Measurements from ENCODE around the gene MOCS2.
A peak's percentile ranks its signal among the peaks of the same experiment; 100 is the strongest.
"Not testable (repeated sequence)": the region's sequence is repeated elsewhere in the genome, so short reads cannot be mapped to it uniquely, and the experiment has no call there.

The MOCS2 gene

GRCh38 chr5:53114988-53115387 is 5.4 kb upstream of the MOCS2 start:
- H3K36me3 ChIP-seq (ENCODE audit: control insufficient read depth, insufficient read depth, low read length) = no peaks in the 10 kb centered on the region
- H3K4me1 ChIP-seq (ENCODE audit: control insufficient read depth, low read depth, low read length) = peaks cover 3% of the 10 kb centered on the region
- no peak overlapping the region for H2BK120ac ChIP-seq (ENCODE audit: low read depth, low read length)
- H4K8ac ChIP-seq (ENCODE audit: low read depth, low read length) = no peak overlapping the region
- H3K4ac ChIP-seq (ENCODE audit: low read depth, low read length) = no peak overlapping the region
- H3K4me3 ChIP-seq (ENCODE audit: low read length) = no peak overlapping the region
- H3K18ac ChIP-seq (ENCODE audit: low read length) = no peak overlapping the region
- H3K79me2 ChIP-seq (ENCODE audit: control insufficient read depth, insufficient read depth, low read length) = no peaks in the 10 kb centered on the region
- H3K4me2 ChIP-seq (ENCODE audit: low read length) = no peak overlapping the region
- no peaks in the 10 kb centered on the region for H3K79me1 ChIP-seq (ENCODE audit: low read length)
- DNase-seq = peak; percentile 22
- H2BK5ac ChIP-seq (ENCODE audit: low read length) = no peak overlapping the region
- no peak overlapping the region for H2AK5ac ChIP-seq (ENCODE audit: low read length)
- no peak overlapping the region for H3K9ac ChIP-seq (ENCODE audit: low read length)
- H3K23ac ChIP-seq (ENCODE audit: low read length) = no peak overlapping the region
- no peak overlapping the region for H3K56ac ChIP-seq (ENCODE audit: low read length)
- no peaks in the 10 kb centered on the region for H3K27me3 ChIP-seq (ENCODE audit: insufficient read depth, low read length, poor library complexity)
- H4K5ac ChIP-seq (ENCODE audit: low read length) = no peak overlapping the region
- H3K27ac ChIP-seq (ENCODE audit: low read depth, low read length) = no peak overlapping the region
- no peak overlapping the region for H2BK15ac ChIP-seq (replicated peaks; ENCODE audit: low read depth)

DNA sequence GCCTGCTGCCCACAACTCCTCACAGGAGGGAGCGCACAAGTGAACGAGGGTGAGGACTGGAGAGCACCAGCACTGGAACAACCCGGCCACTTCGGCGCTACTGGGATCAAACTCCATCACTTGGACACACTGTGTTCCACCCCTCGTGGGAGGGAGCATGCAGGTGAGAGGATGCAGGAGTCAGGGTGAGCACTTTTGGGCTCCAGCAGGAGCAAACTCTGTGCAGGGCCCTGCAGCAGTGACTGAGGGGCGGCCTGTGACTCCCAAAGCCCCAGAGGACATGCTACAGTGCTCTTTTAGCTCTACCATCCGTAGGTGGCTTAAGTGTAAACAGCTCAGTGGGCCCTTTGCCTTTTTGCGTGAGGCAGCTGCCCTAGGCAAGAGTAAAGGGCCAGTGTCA is 4.4 kb upstream of the MOCS2 start:
- DNase-seq = no peak
- no peak overlapping the region for H3K18ac ChIP-seq (ENCODE audit: low read length)
- H3K27ac ChIP-seq (ENCODE audit: low read depth, low read length) = no peak overlapping the region
- H3K56ac ChIP-seq (ENCODE audit: low read length) = no peak overlapping the region
- no peaks in the 10 kb centered on the region for H3K79me2 ChIP-seq (ENCODE audit: control insufficient read depth, insufficient read depth, low read length)
- no peaks in the 10 kb centered on the region for H3K79me1 ChIP-seq (ENCODE audit: low read length)
- H3K4ac ChIP-seq (ENCODE audit: low read depth, low read length) = no peak overlapping the region
- no peak overlapping the region for H2BK15ac ChIP-seq (replicated peaks; ENCODE audit: low read depth)
- H2BK5ac ChIP-seq (ENCODE audit: low read length) = no peak overlapping the region
- H2BK120ac ChIP-seq (ENCODE audit: low read depth, low read length) = no peak overlapping the region
- peaks cover 3% of the 10 kb centered on the region for H3K4me1 ChIP-seq (ENCODE audit: control insufficient read depth, low read depth, low read length)
- H3K23ac ChIP-seq (ENCODE audit: low read length) = no peak overlapping the region
- no peaks in the 10 kb centered on the region for H3K27me3 ChIP-seq (ENCODE audit: insufficient read depth, low read length, poor library complexity)
- H3K36me3 ChIP-seq (ENCODE audit: control insufficient read depth, insufficient read depth, low read length) = no peaks in the 10 kb centered on the region
- H2AK5ac ChIP-seq (ENCODE audit: low read length) = no peak overlapping the region
- H3K4me2 ChIP-seq (ENCODE audit: low read length) = no peak overlapping the region
- H4K8ac ChIP-seq (ENCODE audit: low read depth, low read length) = no peak overlapping the region
- no peak overlapping the region for H4K5ac ChIP-seq (ENCODE audit: low read length)
- no CpG with 5 or more reads among the region's 9 CpGs for WGBS (ENCODE audit: extremely low coverage, insufficient coverage, low lambda C conversion rate)
- H3K4me3 ChIP-seq (ENCODE audit: low read length) = no peak overlapping the region
- no peak overlapping the region for H3K9ac ChIP-seq (ENCODE audit: low read length)

DNA sequence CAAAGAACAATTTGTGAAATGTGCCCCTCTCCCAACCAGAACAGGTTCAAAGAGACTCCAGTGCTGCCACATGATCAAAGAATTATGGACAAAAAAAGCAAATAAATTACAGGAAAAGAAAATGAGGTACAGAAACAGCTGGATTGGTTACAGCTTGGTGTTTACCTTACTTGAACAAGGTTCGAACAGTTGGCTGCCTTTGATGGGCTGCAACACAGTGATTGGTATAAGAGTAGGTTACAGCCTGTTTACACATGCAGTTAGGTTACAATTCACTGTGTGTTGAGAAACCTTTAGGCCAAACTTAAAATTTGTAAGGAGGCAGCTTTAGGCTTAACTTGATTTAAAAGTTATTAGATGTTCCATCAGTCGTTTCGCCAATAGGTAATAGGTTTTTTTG is 3.4 kb upstream of the MOCS2 start:
- Histone ChIP-seq H3K23ac (ENCODE audit: low read length) (no peak overlapping the region), H3K18ac (ENCODE audit: low read length) (no peak overlapping the region), H3K4me1 (ENCODE audit: control insufficient read depth, low read depth, low read length) (peaks cover 3% of the 10 kb centered on the region), H3K4me3 (ENCODE audit: low read length) (no peak overlapping the region), H4K8ac (ENCODE audit: low read depth, low read length) (no peak overlapping the region), H2AK5ac (ENCODE audit: low read length) (no peak overlapping the region), H3K79me1 (ENCODE audit: low read length) (no peaks in the 10 kb centered on the region), H4K5ac (ENCODE audit: low read length) (no peak overlapping the region), H3K4ac (ENCODE audit: low read depth, low read length) (no peak overlapping the region), H2BK15ac (replicated peaks; ENCODE audit: low read depth) (no peak overlapping the region), H3K27ac (ENCODE audit: low read depth, low read length) (no peak overlapping the region), H3K56ac (ENCODE audit: low read length) (no peak overlapping the region), H2BK120ac (ENCODE audit: low read depth, low read length) (no peak overlapping the region), H3K36me3 (ENCODE audit: control insufficient read depth, insufficient read depth, low read length) (no peaks in the 10 kb centered on the region), H2BK5ac (ENCODE audit: low read length) (no peak overlapping the region), H3K4me2 (ENCODE audit: low read length) (no peak overlapping the region), H3K27me3 (ENCODE audit: insufficient read depth, low read length, poor library complexity) (no peaks in the 10 kb centered on the region), H3K9ac (ENCODE audit: low read length) (no peak overlapping the region), H3K79me2 (ENCODE audit: control insufficient read depth, insufficient read depth, low read length) (no peaks in the 10 kb centered on the region)
- no peak for DNase-seq
- no CpG with 5 or more reads among the region's 3 CpGs for WGBS (ENCODE audit: extremely low coverage, insufficient coverage, low lambda C conversion rate)

- H3K56ac ChIP-seq (ENCODE audit: low read length); H3K79me1 ChIP-seq (ENCODE audit: low read length); H2BK5ac ChIP-seq (ENCODE audit: low read length); H2BK120ac ChIP-seq (ENCODE audit: low read depth, low read length); H3K4me2 ChIP-seq (ENCODE audit: low read length); H3K27ac ChIP-seq (ENCODE audit: low read depth, low read length); H3K23ac ChIP-seq (ENCODE audit: low read length); H3K9ac ChIP-seq (ENCODE audit: low read length); H2AK5ac ChIP-seq (ENCODE audit: low read length); H4K8ac ChIP-seq (ENCODE audit: low read depth, low read length); H2BK15ac ChIP-seq (replicated peaks; ENCODE audit: low read depth); H3K79me2 ChIP-seq (ENCODE audit: control insufficient read depth, insufficient read depth, low read length); H3K36me3 ChIP-seq (ENCODE audit: control insufficient read depth, insufficient read depth, low read length); H3K4me1 ChIP-seq (ENCODE audit: control insufficient read depth, low read depth, low read length); H4K5ac ChIP-seq (ENCODE audit: low read length); H3K4ac ChIP-seq (ENCODE audit: low read depth, low read length); DNase-seq; H3K27me3 ChIP-seq (ENCODE audit: insufficient read depth, low read length, poor library complexity); H3K18ac ChIP-seq (ENCODE audit: low read length); H3K4me3 ChIP-seq (ENCODE audit: low read length): not testable (repeated sequence)
- no CpG with 5 or more reads among the region's 6 CpGs for WGBS (ENCODE audit: extremely low coverage, insufficient coverage, low lambda C conversion rate)
Measured at GRCh38 chr5:53112307-53112706, 2.8 kb upstream of the MOCS2 start.

DNA sequence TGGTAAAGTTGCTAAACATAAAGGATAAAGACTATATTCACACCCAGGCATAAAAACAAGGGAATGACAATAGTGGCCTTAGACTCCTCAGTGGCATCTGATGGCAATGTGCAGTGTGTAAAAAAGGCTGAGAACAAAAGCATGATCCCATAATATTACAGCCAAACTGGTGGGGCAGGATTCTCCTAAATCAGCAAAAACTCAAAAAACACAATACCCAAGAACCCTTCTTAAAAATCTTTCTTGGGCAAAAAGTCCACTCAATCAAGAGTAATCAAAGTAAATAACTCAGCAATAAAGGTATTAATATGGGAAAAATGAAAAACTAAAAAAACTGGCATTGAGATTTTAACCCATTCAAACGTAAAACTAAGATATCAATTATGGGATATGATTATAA is 1.6 kb upstream of the MOCS2 start:
- H3K4me3 ChIP-seq (ENCODE audit: low read length) = no peak overlapping the region
- no peak for DNase-seq
- no peak overlapping the region for H4K5ac ChIP-seq (ENCODE audit: low read length)
- no peaks in the 10 kb centered on the region for H3K36me3 ChIP-seq (ENCODE audit: control insufficient read depth, insufficient read depth, low read length)
- H3K23ac ChIP-seq (ENCODE audit: low read length) = no peak overlapping the region
- no peaks in the 10 kb centered on the region for H3K27me3 ChIP-seq (ENCODE audit: insufficient read depth, low read length, poor library complexity)
- no peak overlapping the region for H2BK5ac ChIP-seq (ENCODE audit: low read length)
- no peak overlapping the region for H3K27ac ChIP-seq (ENCODE audit: low read depth, low read length)
- no peak overlapping the region for H3K9ac ChIP-seq (ENCODE audit: low read length)
- no peaks in the 10 kb centered on the region for H3K79me1 ChIP-seq (ENCODE audit: low read length)
- no peak overlapping the region for H3K18ac ChIP-seq (ENCODE audit: low read length)
- no peak overlapping the region for H3K4me2 ChIP-seq (ENCODE audit: low read length)
- peaks cover 3% of the 10 kb centered on the region for H3K4me1 ChIP-seq (ENCODE audit: control insufficient read depth, low read depth, low read length)
- no peak overlapping the region for H4K8ac ChIP-seq (ENCODE audit: low read depth, low read length)
- no peak overlapping the region for H3K56ac ChIP-seq (ENCODE audit: low read length)
- H3K79me2 ChIP-seq (ENCODE audit: control insufficient read depth, insufficient read depth, low read length) = no peaks in the 10 kb centered on the region
- no peak overlapping the region for H3K4ac ChIP-seq (ENCODE audit: low read depth, low read length)
- no peak overlapping the region for H2BK120ac ChIP-seq (ENCODE audit: low read depth, low read length)
- H2AK5ac ChIP-seq (ENCODE audit: low read length) = no peak overlapping the region
- no peak overlapping the region for H2BK15ac ChIP-seq (replicated peaks; ENCODE audit: low read depth)
- WGBS (ENCODE audit: extremely low coverage, insufficient coverage, low lambda C conversion rate) = no CpG with 5 or more reads among the region's 1 CpG

DNA sequence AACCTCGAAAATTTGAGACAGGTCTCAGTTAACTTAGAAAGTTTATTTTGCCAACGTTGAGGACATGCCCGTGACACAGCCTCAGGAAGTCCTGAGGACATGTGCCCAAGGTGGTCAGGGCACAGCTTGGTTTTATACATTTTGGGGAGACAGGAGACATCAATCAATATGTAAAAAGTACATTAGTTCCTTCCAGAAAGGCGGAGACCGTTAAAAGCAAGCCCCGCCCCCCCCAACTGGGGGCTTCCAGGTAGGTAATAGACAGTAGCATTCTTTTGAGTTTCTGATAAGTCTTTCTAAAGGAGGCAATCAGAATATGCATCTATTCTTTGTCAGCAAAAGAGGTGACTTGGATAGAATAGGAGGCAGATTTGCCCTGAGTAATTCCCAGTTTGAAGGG is 599 bp upstream of the MOCS2 start:
- WGBS (ENCODE audit: extremely low coverage, insufficient coverage, low lambda C conversion rate) = no CpG with 5 or more reads among the region's 6 CpGs
- DNase-seq = peak; percentile 13
- Histone ChIP-seq H2BK120ac (ENCODE audit: low read depth, low read length) (no peak overlapping the region), H3K36me3 (ENCODE audit: control insufficient read depth, insufficient read depth, low read length) (no peaks in the 10 kb centered on the region), H3K79me1 (ENCODE audit: low read length) (no peaks in the 10 kb centered on the region), H3K27me3 (ENCODE audit: insufficient read depth, low read length, poor library complexity) (no peaks in the 10 kb centered on the region), H2BK5ac (ENCODE audit: low read length) (no peak overlapping the region), H3K18ac (ENCODE audit: low read length) (no peak overlapping the region), H3K4me1 (ENCODE audit: control insufficient read depth, low read depth, low read length) (peaks cover 3% of the 10 kb centered on the region), H4K8ac (ENCODE audit: low read depth, low read length) (no peak overlapping the region), H3K9ac (ENCODE audit: low read length) (peak overlapping the region; percentile 94), H3K23ac (ENCODE audit: low read length) (no peak overlapping the region), H3K56ac (ENCODE audit: low read length) (peak overlapping the region; percentile 97), H2AK5ac (ENCODE audit: low read length) (no peak overlapping the region), H3K4me3 (ENCODE audit: low read length) (peak overlapping the region; percentile 79), H3K4me2 (ENCODE audit: low read length) (peak overlapping the region; percentile 83), H3K4ac (ENCODE audit: low read depth, low read length) (no peak overlapping the region), H4K5ac (ENCODE audit: low read length) (no peak overlapping the region), H2BK15ac (replicated peaks; ENCODE audit: low read depth) (no peak overlapping the region), H3K27ac (ENCODE audit: low read depth, low read length) (no peak overlapping the region), H3K79me2 (ENCODE audit: control insufficient read depth, insufficient read depth, low read length) (no peaks in the 10 kb centered on the region)
